ENCODE data around the gene OTC. TPM values are rescaled to one million over a fixed set of nuclear protein-coding genes. Genes with fewer than 3 reads are reported as not detected.

OTC gene
- polyA plus RNA-seq, 6 donors from 2014 or later = not detected

DNA sequence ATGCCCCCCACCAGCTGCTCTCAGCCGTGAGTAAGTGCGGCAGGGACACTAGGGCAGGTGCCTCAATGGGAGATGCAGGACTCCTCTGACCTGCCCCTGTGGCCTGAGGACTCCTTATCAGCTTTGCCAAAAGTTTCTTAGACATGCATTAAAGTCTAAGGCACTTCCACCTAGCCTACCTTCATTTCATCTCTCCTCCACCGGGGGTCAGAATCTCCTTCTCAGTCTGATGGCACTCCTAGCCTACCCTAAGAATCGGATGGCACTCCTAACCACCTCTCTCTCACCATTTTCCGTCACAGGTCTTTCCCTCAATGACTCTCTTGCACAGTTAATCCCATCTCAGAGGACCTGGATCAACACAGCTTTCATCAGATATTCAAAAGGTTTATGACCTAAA is 85.9 kb downstream of the OTC start:
- H3K36me3 Mint-ChIP-seq = no peaks in the 10 kb centered on the region
- no peak for ATAC-seq (ENCODE audit: low read depth in 2 of 2)
- peak overlapping the region in 1 of 6 donors; percentile 73 for H3K27ac Mint-ChIP-seq
- H3K27me3 Mint-ChIP-seq = peaks cover 0 to 17% (median 0%) of the 10 kb centered on the region in 3 donors
- H3K4me1 Mint-ChIP-seq = no peaks in the 10 kb centered on the region
- H3K4me3 Mint-ChIP-seq = no peak overlapping the region
- no peaks in the 10 kb centered on the region for H3K9me3 Mint-ChIP-seq
- no peak for DNase-seq

GRCh38 chrX:38452603-38453002 is 100.2 kb downstream of the OTC start:
- DNase-seq = no peak
- ATAC-seq (ENCODE audit: low read depth in 2 of 2) = no peak
- H3K9me3 Mint-ChIP-seq = peaks cover 0 to 11% (median 4%) of the 10 kb centered on the region in 7 donors
- H3K27ac Mint-ChIP-seq = no peak overlapping the region
- no peak overlapping the region for H3K4me3 Mint-ChIP-seq
- H3K4me1 Mint-ChIP-seq = no peaks in the 10 kb centered on the region
- peaks cover 0 to 21% (median 4%) of the 10 kb centered on the region in 3 donors for H3K27me3 Mint-ChIP-seq
- peaks cover 0 to 4% of the 10 kb centered on the region in 2 donors for H3K36me3 Mint-ChIP-seq

DNA sequence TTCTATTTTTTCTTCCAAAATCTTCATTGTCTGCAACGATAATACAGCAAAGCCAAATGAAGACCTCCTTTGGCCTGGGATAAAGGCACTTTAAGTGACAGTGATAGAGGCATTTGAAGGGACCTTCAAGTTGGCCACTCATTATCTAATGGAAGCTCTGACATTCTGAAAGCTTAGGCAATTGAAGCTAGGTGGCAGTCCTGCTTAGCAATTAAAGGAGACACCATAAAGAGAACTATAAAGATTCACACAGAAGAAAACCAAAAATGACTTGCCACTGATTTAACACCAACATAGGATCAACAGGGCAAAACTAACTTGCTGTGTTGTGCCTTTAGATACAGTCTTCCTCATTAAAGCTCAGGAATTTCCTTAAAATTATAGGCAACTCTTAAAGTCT is 105.7 kb downstream of the OTC start:
- H3K36me3 Mint-ChIP-seq = peaks cover 0 to 5% of the 10 kb centered on the region in 2 donors
- H3K4me1 Mint-ChIP-seq = no peaks in the 10 kb centered on the region
- H3K4me3 Mint-ChIP-seq = no peak overlapping the region
- DNase-seq (no peak), ATAC-seq (ENCODE audit: low read depth in 2 of 2) (no peak)
- H3K27ac Mint-ChIP-seq = no peak overlapping the region
- peaks cover 0 to 20% (median 6%) of the 10 kb centered on the region in 7 donors for H3K9me3 Mint-ChIP-seq
- peaks cover 0 to 9% (median 0%) of the 10 kb centered on the region in 3 donors for H3K27me3 Mint-ChIP-seq

DNA sequence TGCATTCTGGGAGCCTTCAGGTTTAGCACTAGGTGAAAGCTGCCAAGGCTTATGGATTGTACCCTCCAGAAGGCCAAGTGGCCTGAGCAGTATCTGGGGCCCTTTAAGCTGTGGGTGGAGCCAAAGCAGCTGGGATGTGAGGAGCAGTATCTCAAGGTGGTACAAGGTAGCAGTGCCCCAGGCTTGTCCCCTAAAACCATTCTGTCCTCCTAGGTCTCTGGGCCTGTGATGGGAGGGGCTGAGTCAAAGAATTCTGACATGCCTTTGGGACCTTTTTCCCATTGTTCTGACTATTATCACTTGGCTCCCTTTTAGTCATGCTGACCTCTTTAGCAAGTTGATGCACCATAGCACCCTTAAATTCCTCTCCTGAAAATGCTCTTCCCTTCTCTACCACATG is 109.9 kb downstream of the OTC start:
- Mint-ChIP-seq H3K27me3 (peaks cover 0 to 19% (median 4%) of the 10 kb centered on the region in 3 donors), H3K4me1 (no peaks in the 10 kb centered on the region), H3K27ac (no peak overlapping the region), H3K9me3 (peaks cover 0 to 13% (median 2%) of the 10 kb centered on the region in 7 donors), H3K4me3 (no peak overlapping the region), H3K36me3 (peaks cover 0 to 5% of the 10 kb centered on the region in 2 donors)
- DNase-seq (no peak), ATAC-seq (ENCODE audit: low read depth in 2 of 2) (no peak)

DNA sequence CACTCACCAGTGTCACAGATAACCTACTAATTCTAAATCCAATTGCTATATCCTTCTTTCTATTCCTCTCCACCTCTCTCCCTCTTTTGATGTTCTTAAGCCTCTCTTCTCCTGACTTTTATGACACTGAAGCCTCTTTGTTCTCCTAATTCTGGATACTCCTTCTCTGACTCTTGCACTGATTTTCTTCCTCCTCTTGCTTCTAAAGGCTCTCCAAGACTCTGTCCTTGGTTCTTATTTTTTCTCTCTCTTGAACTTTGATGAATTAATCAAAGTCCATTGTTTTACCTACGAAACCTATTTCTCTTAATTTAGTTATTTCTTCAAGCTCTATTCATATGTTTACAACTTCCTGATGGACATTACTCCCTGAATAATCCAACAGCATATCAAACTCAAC is 113.3 kb downstream of the OTC start:
- Mint-ChIP-seq H3K27ac (no peak overlapping the region), H3K4me1 (no peaks in the 10 kb centered on the region), H3K4me3 (no peak overlapping the region), H3K36me3 (peaks cover 0 to 5% of the 10 kb centered on the region in 2 donors), H3K27me3 (peaks cover 0 to 9% (median 4%) of the 10 kb centered on the region in 3 donors), H3K9me3 (peaks cover 0 to 20% (median 6%) of the 10 kb centered on the region in 7 donors)
- DNase-seq = no peak
- ATAC-seq (ENCODE audit: low read depth in 2 of 2) = no peak

DNA sequence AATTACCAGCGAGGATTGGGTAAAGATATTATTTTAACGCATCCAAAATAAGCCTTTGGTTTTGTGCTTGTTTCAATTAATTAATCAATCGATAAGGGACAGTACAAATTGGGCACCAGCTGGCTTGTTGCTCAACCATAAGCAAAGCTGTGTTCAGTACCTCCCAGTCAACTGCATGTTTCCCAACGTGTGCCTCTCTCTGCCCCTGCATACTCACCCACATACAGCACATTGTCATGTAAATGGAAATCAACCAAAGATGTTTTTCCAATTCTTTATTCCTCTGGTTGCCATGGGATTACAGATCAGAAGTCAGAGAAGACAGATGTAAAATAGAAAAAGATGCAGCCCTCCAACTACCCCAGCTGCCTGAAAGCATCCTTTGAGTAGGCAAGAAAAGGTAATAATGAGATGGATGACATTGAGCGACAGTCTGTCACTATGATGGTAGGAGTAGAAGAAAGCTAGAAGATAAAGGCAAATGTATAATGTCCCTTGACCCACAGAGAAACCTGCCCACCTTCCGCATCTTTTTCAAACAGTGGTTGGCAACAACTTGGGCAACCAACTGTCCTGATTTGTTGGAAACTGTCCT is 116.3 kb downstream of the OTC start:
- no peak overlapping the region for H3K27ac Mint-ChIP-seq
- DNase-seq (no peak), ATAC-seq (ENCODE audit: low read depth in 2 of 2) (no peak)
- no peak overlapping the region for H3K4me3 Mint-ChIP-seq
- no peaks in the 10 kb centered on the region for H3K4me1 Mint-ChIP-seq
- peaks cover 0 to 8% (median 3%) of the 10 kb centered on the region in 7 donors for H3K9me3 Mint-ChIP-seq
- H3K27me3 Mint-ChIP-seq = peaks cover 0 to 9% (median 4%) of the 10 kb centered on the region in 3 donors
- no peaks in the 10 kb centered on the region for H3K36me3 Mint-ChIP-seq

Other genes with a start within 250 kb of the OTC start
- gene SRPX, start 131.7 kb upstream of the OTC start, polyA plus RNA-seq (ENCODE audit: low read depth in 6 of 6) = not detected
- 1 to 10 TPM in 5 of 6 donors, under 1 TPM in 1; 0.05 to 8.5 (median 6.8) TPM for gene RPGR, start 25.1 kb upstream of the OTC start, polyA plus RNA-seq (ENCODE audit: low read depth in 6 of 6)
- under 1 TPM in 1 of 6 donors, not detected in 5; 0.58 TPM for gene TSPAN7, start 208.9 kb downstream of the OTC start, polyA plus RNA-seq (ENCODE audit: low read depth in 6 of 6)

Data from naive B cell (primary cell).